ENCODE measurements around the gene CR1.

DNA sequence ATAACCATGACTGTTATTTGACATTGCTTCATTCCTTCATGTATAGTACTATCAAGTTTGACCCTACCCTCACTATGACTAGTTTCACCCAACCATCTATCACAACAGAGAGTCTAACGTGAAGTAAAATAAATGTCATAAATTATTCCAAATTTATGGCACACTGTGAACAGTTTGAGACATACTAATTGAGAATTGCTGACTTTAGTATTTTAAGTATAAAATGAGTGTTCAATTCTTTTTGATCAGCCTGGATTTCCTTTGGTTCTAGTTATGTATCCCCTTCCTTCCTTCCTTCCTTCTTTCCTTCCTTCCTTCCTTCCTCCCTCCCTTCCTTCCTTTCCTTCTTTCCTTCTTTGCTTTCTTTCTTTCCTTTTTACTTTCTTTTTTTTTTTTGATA is 14.5 kb downstream of the CR1 start:
- TF ChIP-seq, protein P1, sequence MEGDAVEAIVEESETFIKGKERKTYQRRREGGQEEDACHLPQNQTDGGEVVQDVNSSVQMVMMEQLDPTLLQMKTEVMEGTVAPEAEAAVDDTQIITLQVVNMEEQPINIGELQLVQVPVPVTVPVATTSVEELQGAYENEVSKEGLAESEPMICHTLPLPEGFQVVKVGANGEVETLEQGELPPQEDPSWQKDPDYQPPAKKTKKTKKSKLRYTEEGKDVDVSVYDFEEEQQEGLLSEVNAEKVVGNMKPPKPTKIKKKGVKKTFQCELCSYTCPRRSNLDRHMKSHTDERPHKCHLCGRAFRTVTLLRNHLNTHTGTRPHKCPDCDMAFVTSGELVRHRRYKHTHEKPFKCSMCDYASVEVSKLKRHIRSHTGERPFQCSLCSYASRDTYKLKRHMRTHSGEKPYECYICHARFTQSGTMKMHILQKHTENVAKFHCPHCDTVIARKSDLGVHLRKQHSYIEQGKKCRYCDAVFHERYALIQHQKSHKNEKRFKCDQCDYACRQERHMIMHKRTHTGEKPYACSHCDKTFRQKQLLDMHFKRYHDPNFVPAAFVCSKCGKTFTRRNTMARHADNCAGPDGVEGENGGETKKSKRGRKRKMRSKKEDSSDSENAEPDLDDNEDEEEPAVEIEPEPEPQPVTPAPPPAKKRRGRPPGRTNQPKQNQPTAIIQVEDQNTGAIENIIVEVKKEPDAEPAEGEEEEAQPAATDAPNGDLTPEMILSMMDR (IDR thresholded peaks at IDR 0.05; ENCODE audit: insufficient read depth, low read depth, low read length), result no peak
- TF ChIP-seq EZH2 (IDR thresholded peaks at IDR 0.05; ENCODE audit: insufficient read depth, low read length), result no peak
